Adrenal gland (tissue), 5 donors: ENCODE results near the gene MYH6.

ENCODE experiments used
- CTCF ChIP-seq, 6 experiments: fragments of 450-650 bp in 4 of 6; fragments of 200-600 bp in 2 of 6; sonication (generic) in 1 of 6; IDR thresholded peaks; 1 replicate in 5 of 6; 2 replicates in 1 of 6; pipeline versions ENCODE4 v1.5.1 to v1.8.0; 2016 to 2021; ENCODE audit warnings: antibody characterized with exemption in 6 of 6, mild to moderate bottlenecking in 2 of 6, moderate library complexity in 1 of 6
- POLR2A ChIP-seq, 2 donors: fragments of 450-650 bp; IDR thresholded peaks; one replicate each; pipeline ENCODE4 v1.6.1; 2017; ENCODE audit warnings: antibody characterized with exemption in 2 of 2, mild to moderate bottlenecking in 2 of 2, moderate library complexity in 1 of 2
- donor health status: DM: no; HTN: no; CAD: no.

- TF ChIP-seq CTCF (IDR thresholded peaks at IDR 0.05) (no peak), POLR2A (IDR thresholded peaks at IDR 0.05) (peak in 1 of 2 donors; percentile 33)
These were observed 42.2 kb downstream of the MYH6 start for GRCh38 chr14:23365732-23366425.
